Gastrocnemius medialis (tissue), 4 donors: ENCODE data around the gene OGFOD2.

ENCODE experiments used
- POLR2A ChIP-seq, 2 donors: fragments of 450-650 bp; IDR thresholded peaks; one replicate each; pipeline ENCODE4 v1.6.1; 2017; ENCODE audit warnings: antibody characterized with exemption in 2 of 2, mild to moderate bottlenecking in 2 of 2, moderate library complexity in 2 of 2
- TF ChIP-seq, protein P1 (sequence below), 5 experiments: fragments of 450-650 bp in 3 of 5; fragments of 200-600 bp in 2 of 5; sonication (generic) in 2 of 5; IDR thresholded peaks in 4 of 5; conservative IDR thresholded peaks in 1 of 5; 1 replicate in 4 of 5; 2 replicates in 1 of 5; pipeline ENCODE4 v1.5.1; 2016 to 2019; ENCODE audit warnings: antibody characterized with exemption in 5 of 5, mild to moderate bottlenecking in 3 of 5, moderate library complexity in 3 of 5

DNA sequence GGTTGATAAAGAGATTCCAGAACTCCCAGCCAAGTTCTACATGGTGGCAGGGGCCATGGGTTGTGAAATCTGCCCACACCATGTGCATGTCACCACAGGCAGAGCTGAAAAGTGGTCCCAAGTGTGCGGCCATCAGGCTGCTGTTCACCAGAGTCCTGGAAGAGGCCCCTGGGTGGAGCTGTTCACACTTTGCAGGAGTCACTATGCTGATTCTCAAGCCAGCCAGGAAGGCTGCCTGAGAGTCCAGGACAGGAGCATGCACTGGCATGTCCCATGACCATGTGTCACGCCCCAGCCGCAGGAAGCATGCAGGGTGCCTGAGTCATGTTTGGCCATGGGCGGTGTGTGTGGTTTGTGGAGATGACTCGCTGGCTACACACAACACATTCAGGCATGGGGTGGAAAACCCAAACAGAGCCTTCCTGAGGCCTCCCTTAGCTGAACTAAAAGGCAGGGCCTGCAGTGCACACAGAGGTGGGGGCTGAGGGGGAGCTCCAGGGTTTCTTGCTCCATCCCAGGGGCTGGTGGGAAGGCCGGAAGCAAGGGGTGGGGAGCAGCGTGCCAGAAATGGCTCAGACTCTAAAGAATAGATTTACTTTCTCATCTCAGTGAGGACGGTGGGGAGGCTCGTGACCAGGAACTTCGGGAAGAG lies 28.2 kb upstream of the OGFOD2 start:
- TF ChIP-seq, protein P1, sequence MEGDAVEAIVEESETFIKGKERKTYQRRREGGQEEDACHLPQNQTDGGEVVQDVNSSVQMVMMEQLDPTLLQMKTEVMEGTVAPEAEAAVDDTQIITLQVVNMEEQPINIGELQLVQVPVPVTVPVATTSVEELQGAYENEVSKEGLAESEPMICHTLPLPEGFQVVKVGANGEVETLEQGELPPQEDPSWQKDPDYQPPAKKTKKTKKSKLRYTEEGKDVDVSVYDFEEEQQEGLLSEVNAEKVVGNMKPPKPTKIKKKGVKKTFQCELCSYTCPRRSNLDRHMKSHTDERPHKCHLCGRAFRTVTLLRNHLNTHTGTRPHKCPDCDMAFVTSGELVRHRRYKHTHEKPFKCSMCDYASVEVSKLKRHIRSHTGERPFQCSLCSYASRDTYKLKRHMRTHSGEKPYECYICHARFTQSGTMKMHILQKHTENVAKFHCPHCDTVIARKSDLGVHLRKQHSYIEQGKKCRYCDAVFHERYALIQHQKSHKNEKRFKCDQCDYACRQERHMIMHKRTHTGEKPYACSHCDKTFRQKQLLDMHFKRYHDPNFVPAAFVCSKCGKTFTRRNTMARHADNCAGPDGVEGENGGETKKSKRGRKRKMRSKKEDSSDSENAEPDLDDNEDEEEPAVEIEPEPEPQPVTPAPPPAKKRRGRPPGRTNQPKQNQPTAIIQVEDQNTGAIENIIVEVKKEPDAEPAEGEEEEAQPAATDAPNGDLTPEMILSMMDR (IDR thresholded peaks at IDR 0.05 in 4 of 5, conservative IDR thresholded peaks at IDR 0.05 in 1 of 5): peak in 1 of 5 experiments; percentile 38
- TF ChIP-seq POLR2A (IDR thresholded peaks at IDR 0.05): no peak
